Posterior vena cava (tissue), 2 donors: ENCODE results near the gene TCEANC2. TPM values are rescaled to one million over a fixed set of nuclear protein-coding genes. Genes with fewer than 3 reads are reported as not detected.
"Not testable (repeated sequence)": the region's sequence is repeated elsewhere in the genome, so short reads cannot be mapped to it uniquely, and the experiment has no call there.

ENCODE experiments used
- DNase-seq: peaks from one replicate; pipeline ENCODE4 v3.0.0-alpha.2; 2020; ENCODE audit warnings: low spot score
- intact Hi-C, 2 donors: fragments of 100-400 bp; cut with DNase I; formaldehyde crosslinking; loops; one replicate each; pipeline versions ENCODE4 v1.14.1 to v1.14.2; 2022 to 2023
- total RNA-seq, 2 donors: library from RNA; stranded (reverse); fragmentation: NEBNext Ultra II Directional; extraction: Animal tissue kit (Norgen Biotek cat#: 25700); gene quantifications; one replicate each; pipeline ENCODE4 v1.2.1, GENCODE V29; 2021
- donor health status: DM: yes; HTN: yes; CAD: no.
- donor health status: DM: yes; HTN: yes; CAD: no.

TCEANC2 gene
- total RNA-seq, 2 donors from 2014 or later = 4.4 to 5.7 TPM

GRCh38 chr1:54077359-54077758 lies 24.0 kb downstream of the TCEANC2 start:
- intact Hi-C loops = loop anchor here in 1 of 2 donors (5.0 kb wide), 1 partner anchor 410 kb away; no protein-coding TSS in a partner anchor

DNA sequence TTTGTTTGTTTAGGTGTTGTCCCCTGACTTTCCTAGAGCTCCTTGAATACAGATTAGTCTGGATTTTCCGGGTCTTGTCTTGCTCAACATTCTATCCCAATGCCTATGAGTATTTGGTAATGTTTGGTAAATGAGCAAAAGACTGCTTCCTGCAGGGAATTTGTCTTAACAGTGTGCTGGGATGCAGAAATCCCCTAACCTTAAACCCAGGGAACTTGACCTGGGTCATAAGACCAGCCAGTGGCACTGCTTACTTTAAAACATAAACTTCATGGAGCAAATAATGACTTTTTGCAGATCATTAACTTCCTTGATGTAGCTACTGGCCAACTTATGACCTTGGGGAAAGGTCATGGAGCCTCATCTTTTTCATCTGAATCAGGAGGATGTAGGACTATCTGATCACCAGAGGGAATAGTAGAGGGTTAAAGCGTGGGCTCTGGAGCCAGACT lies 27.2 kb downstream of the TCEANC2 start:
- intact Hi-C loops = loop anchor here in 1 of 2 donors (10.0 kb wide), 1 partner anchor 404 kb away; no protein-coding TSS in a partner anchor
- no peak for DNase-seq

More at GRCh38 chr1:54077359-54077758, 24.0 kb downstream of the TCEANC2 start:
- no peak for DNase-seq

- intact Hi-C loops = loop anchor here in 1 of 2 donors (10.0 kb wide), 1 partner anchor 403 kb away; no protein-coding TSS in a partner anchor
- peak; percentile 84 for DNase-seq
These were observed 28.2 kb downstream of the TCEANC2 start for GRCh38 chr1:54081306-54082270.

DNA sequence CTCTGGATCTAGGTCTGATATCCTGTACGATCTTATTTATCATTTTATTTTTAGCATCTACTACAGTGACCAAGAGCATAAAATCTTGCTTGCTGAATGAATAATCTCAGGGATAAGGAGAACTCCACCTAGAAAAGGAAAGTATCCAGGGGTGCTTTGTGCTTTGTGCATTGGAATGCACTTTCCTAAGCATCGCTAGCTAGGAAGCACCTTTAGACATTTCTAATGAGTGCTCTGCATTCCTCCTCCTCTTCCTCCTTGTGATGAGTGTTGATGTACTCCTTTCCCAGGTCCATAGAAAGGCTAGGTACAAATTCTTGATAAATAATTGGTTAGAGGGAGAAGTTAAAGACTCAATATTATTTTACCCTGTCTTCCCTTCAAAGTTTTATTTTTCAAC lies 31.4 kb downstream of the TCEANC2 start:
- no peak for DNase-seq
- intact Hi-C loops = loop anchor here in 1 of 2 donors (10.0 kb wide), 1 partner anchor 400 kb away; no protein-coding TSS in a partner anchor

DNA sequence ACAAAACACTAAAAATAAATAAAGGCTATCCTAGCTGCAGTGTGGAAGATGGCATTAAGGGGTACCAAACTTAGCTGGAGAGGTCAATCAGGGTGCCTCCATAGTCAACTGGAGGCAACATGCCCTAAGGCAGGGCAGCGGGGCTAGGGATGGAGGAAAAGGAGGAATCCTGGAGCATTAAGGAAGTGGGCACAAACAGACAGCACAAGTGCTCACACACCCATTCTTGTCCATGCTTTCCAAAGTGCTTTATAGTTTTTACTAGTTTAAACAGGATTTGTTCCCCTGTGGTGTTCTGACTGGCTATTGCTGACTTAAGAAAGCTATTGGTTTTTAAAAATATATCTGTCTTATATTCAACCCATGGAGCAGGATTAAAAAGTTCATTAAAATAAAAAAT lies 33.3 kb downstream of the TCEANC2 start:
- DNase-seq = no peak
- intact Hi-C loops = loop anchor here in 1 of 2 donors (10.0 kb wide), 1 partner anchor 398 kb away; no protein-coding TSS in a partner anchor

DNA sequence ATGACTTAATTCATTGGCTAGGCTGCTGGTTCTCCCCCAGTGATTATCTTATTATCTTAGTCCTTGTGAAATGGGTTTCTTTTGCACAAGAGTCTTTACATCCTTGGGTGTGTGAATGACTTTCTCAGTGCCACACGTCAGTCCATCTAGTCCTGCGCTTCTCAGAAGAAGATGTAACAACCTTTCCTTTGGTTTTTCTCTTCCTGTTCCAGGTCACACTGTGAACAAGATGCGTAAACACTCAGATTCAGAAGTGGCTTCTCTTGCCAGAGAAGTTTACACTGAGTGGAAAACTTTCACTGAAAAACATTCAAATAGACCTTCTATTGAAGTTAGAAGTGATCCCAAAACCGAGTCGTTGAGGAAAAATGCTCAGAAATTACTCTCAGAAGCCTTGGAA lies 35.0 kb downstream of the TCEANC2 start:
- no peak for DNase-seq
- intact Hi-C loops = loop anchor here in 1 of 2 donors (10.0 kb wide), 1 partner anchor 396 kb away; no protein-coding TSS in a partner anchor

GRCh38 chr1:54091666-54092065 lies 38.3 kb downstream of the TCEANC2 start:
- intact Hi-C loops = loop anchor here in 1 of 2 donors (2.0 kb wide), 2 partner anchors 53 to 63 kb away; no protein-coding TSS in a partner anchor
- DNase-seq = no peak

GRCh38 chr1:54094001-54094729 lies 40.8 kb downstream of the TCEANC2 start:
- no peak for DNase-seq
- intact Hi-C loops = no loop called here

DNA sequence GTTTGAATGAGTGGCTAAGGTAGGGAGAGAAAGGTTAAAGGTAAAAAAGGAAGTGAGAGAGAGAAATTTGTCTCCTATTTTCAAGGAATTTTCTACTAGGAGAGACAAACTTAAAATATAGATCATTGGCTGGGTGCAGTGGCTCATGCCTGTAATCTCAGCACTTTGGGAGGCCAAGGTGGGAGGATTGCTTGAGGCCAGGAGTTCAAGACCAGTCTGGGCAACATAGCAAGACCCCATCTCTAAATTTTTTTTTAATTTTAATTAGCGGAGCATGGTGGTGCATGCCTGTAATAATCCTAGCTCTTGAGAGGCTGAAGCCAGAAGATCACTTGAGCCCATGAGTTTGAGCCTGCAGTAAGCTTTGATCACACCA lies 41.3 kb downstream of the TCEANC2 start:
- intact Hi-C loops, DNase-seq: not testable (repeated sequence)

DNA sequence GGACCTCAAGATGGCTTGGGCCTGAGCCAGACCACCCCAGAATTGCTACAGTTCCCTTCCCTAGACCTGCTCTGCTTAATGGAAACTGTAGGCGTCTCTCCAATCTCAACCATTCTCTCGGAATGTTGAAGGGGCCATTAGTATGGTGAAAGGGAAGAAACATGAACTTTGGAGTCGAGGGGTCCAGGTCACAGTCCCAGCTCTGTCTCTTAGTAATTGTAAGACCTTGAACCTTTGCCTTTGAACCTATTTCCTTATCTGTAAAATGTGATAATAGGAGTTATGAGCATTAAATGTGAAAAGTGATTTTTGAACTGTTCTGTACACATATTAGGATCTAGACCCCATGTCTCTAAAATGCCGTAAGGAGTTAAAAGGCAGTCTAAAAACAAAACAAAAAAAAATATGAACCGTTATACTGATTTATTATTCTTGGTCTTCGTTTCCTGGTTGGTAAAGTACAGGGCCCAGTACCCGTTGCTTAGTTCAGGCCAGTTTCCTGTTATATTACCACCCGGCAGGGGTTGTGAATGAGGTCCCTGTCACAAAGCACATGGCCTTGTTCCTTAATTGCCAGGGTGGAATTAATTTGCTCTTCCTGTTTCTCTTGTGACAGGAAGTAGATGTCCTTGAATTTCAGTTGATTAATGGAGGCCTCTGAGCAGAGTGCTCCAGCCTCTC lies 42.3 kb downstream of the TCEANC2 start:
- DNase-seq = no peak
- intact Hi-C loops = no loop called here

DNA sequence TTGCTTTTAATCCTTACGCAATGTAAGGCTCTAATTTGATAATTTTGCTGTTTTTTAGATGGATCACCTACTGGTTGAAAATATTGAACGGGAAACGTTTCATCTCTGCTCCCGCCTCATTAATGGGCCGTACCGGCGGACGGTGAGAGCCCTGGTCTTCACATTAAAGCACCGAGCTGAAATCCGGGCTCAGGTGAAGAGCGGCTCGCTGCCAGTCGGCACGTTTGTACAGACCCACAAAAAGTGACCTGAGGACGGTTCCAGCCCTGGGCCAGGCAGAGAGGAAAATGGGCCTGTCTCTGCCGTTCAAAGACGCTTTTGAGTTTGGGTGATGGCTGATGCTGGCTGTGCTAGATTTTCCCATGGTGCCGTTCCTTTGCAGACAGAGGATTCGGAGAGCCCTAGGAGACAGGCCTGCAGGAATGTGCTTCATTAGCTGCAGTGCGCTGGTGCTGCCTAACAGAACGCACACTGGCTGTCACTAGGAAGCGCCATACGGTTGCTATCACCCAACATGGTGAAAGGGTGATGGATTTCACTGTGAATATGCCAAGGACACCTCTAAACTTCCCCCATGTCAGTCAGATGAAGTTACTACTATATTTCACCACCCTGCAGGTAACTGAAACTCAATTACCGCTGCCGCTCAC lies 42.9 kb downstream of the TCEANC2 start:
- intact Hi-C loops = no loop called here
- DNase-seq = no peak

DNA sequence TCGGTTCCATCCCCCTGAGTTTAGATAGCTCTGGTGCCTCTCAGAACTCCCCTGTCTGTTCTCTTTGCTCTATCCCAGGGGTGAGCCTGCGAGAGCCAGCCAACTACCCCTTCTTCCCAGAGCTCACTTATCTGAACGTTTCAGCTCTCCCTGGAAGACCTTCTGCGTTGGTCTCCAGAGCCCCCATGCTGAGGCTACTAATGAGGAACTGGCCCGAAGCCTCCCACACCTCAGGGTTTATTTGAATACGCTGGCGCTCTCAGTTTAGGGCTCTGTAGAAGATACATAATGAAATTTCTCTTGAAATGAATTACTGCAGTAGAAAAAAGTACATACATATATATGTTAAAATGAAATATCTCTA lies 43.5 kb downstream of the TCEANC2 start:
- intact Hi-C loops = no loop called here
- no peak for DNase-seq

GRCh38 chr1:54099061-54099610 lies 45.7 kb downstream of the TCEANC2 start:
- no peak for DNase-seq
- intact Hi-C loops = no loop called here

GRCh38 chr1:54100500-54100899 lies 47.1 kb downstream of the TCEANC2 start:
- intact Hi-C loops = no loop called here
- no peak for DNase-seq

DNA sequence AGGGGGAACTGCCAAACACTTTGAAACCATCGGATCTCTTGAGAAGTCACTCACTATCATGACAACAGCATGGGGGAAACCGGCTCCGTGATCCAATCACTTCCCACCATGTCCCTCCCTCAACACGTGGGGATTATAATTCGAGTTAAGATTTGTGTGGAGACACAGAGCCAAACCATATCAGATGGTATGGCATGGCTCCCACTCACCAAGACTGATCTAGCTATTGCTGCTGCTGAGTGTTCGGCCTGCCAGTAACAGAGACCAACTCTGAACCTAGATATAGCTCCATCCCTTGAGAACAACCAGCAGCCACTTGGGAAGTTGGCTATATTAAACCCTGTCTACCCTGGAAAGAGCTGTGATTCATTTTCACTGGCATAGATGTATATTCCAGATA lies 50.0 kb downstream of the TCEANC2 start:
- intact Hi-C loops = no loop called here
- DNase-seq = no peak

DNA sequence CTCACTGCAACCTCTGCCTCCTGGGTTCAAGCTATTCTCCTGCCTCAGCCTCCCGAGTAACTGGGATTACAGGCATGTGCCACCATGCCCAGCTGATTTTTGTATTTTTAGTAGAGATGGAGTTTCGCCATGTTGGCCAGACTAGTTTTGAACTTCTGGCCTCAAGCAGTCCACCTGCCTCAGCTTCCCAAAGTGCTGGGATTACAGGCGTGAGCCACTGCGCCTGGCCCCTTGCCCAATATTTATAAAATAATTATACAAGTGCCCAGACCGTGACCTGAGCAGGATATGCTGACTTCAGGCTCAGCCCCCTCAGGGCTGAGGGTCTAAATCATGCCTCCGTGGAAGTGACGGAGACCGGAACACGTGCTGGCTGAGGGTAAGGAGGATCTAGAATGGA lies 51.2 kb downstream of the TCEANC2 start:
- intact Hi-C loops = loop anchor here in 1 of 2 donors (1.0 kb wide), 1 partner anchor 48 kb away; the partner anchor contains the start of gene CDCP2
- DNase-seq = not testable (repeated sequence)

DNA sequence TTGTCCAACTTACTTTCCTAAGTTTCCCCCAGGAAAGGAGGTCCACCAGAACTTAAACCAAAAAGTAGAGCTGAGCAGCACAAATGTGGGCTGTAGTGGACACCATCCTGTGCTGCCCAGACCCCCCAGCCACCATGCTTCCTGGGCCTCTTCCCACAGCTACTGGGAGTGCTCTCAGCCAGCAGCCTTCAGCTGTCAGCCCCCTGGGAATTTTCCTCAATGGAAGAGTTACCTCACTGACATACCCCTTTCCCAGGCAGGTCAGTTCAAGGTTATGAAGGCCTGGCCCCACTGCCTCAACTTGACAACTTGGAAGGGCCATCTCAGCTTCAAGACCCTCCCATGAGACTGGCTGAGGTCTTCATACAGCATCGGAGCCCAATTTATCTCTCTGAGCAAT lies 51.7 kb downstream of the TCEANC2 start:
- intact Hi-C loops = no loop called here
- no peak for DNase-seq

- intact Hi-C loops = no loop called here
- DNase-seq = no peak
These were observed 52.4 kb downstream of the TCEANC2 start for GRCh38 chr1:54105736-54106269.
